Neutrophil (primary cell): ENCODE data around the gene LRRC27.

Experiments used
- H3K27ac ChIP-seq: fragments of 200-600 bp; sonication (generic); 2 replicates; pipeline ENCODE4 v1.5.1; 2016; ENCODE audit warnings: mild to moderate bottlenecking, moderate library complexity
- H3K27me3 ChIP-seq: fragments of 200-600 bp; sonication (generic); 2 replicates; pipeline ENCODE4 v1.6.0; 2016; ENCODE audit warnings: mild to moderate bottlenecking
- H3K36me3 ChIP-seq: fragments of 200-600 bp; sonication (generic); 2 replicates; pipeline ENCODE4 v1.5.1; 2017
- H3K4me1 ChIP-seq, 2 experiments: fragments of 200-600 bp in 1 of 2; sonication (generic) in 1 of 2; 1 replicate in 1 of 2; 2 replicates in 1 of 2; pipeline versions ENCODE4 v1.5.1 to v1.6.1; 2013 to 2016; ENCODE audit warnings: low read depth in 1 of 2, low read length in 1 of 2, mild to moderate bottlenecking in 1 of 2, moderate library complexity in 1 of 2; ENCODE audit not compliant: control insufficient read depth in 1 of 2, insufficient read depth in 1 of 2
- H3K4me3 ChIP-seq, 2 experiments: fragments of 200-600 bp in 1 of 2; sonication (generic) in 1 of 2; 1 replicate in 1 of 2; 2 replicates in 1 of 2; pipeline ENCODE4 v1.5.1; 2013 to 2016; ENCODE audit warnings: low read depth in 1 of 2, low read length in 1 of 2, mild to moderate bottlenecking in 1 of 2, moderate library complexity in 1 of 2
- H3K9me3 ChIP-seq: fragments of 200-600 bp; sonication (generic); 2 replicates; pipeline ENCODE4 v1.5.1; 2016
- CTCF ChIP-seq: fragments of 200-600 bp; sonication (generic); IDR thresholded peaks from 2 replicates; pipeline ENCODE4 v1.5.1; 2016; ENCODE audit warnings: antibody characterized with exemption

Gene LRRC27

GRCh38 chr10:132413226-132414205 lies 81.5 kb downstream of the LRRC27 start:
- Histone ChIP-seq H3K9me3 (no peaks in the 10 kb centered on the region), H3K27ac (no peak overlapping the region), H3K4me1 (peaks cover 32 to 42% of the 10 kb centered on the region in 2 experiments), H3K36me3 (no peaks in the 10 kb centered on the region), H3K27me3 (no peaks in the 10 kb centered on the region), H3K4me3 (no peak overlapping the region)
- TF ChIP-seq CTCF = no peak

- no peak for TF ChIP-seq CTCF
- Histone ChIP-seq H3K4me1 (peaks cover 36 to 46% of the 10 kb centered on the region in 2 experiments), H3K9me3 (no peaks in the 10 kb centered on the region), H3K4me3 (no peak overlapping the region), H3K36me3 (no peaks in the 10 kb centered on the region), H3K27ac (no peak overlapping the region), H3K27me3 (no peaks in the 10 kb centered on the region)
Observed at GRCh38 chr10:132414402-132415016, 82.5 kb downstream of the LRRC27 start.

- Histone ChIP-seq H3K36me3 (no peaks in the 10 kb centered on the region), H3K9me3 (no peaks in the 10 kb centered on the region), H3K4me1 (peaks cover 43 to 54% of the 10 kb centered on the region in 2 experiments), H3K27ac (no peak overlapping the region), H3K4me3 (no peak overlapping the region), H3K27me3 (no peaks in the 10 kb centered on the region)
- no peak for TF ChIP-seq CTCF
Observed at GRCh38 chr10:132415255-132415654, 83.3 kb downstream of the LRRC27 start.

- no peak for TF ChIP-seq CTCF
- Histone ChIP-seq H3K27me3 (no peaks in the 10 kb centered on the region), H3K27ac (no peak overlapping the region), H3K36me3 (no peaks in the 10 kb centered on the region), H3K4me3 (no peak overlapping the region), H3K9me3 (no peaks in the 10 kb centered on the region), H3K4me1 (peaks cover 50 to 61% of the 10 kb centered on the region in 2 experiments)
Observed at GRCh38 chr10:132415956-132416355, 84.0 kb downstream of the LRRC27 start.

GRCh38 chr10:132416566-132417256 lies 84.7 kb downstream of the LRRC27 start:
- Histone ChIP-seq H3K4me3 (no peak overlapping the region), H3K4me1 (peaks cover 53 to 62% of the 10 kb centered on the region in 2 experiments)

More at GRCh38 chr10:132416566-132417256, 84.7 kb downstream of the LRRC27 start:
- TF ChIP-seq CTCF = no peak
- Histone ChIP-seq H3K27me3 (no peaks in the 10 kb centered on the region), H3K9me3 (no peaks in the 10 kb centered on the region), H3K27ac (peak overlapping the region; percentile 91), H3K36me3 (no peaks in the 10 kb centered on the region)
